Adrenal gland (tissue), 5 donors: Measurements from ENCODE around the gene ZNF683.

Source experiments
- POLR2A ChIP-seq, 2 donors: fragments of 450-650 bp; IDR thresholded peaks; one replicate each; pipeline ENCODE4 v1.6.1; 2017; ENCODE audit warnings: antibody characterized with exemption in 2 of 2, mild to moderate bottlenecking in 2 of 2, moderate library complexity in 1 of 2
- TF ChIP-seq, protein P1 (sequence below), 6 experiments: fragments of 450-650 bp in 4 of 6; fragments of 200-600 bp in 2 of 6; sonication (generic) in 1 of 6; IDR thresholded peaks; 1 replicate in 5 of 6; 2 replicates in 1 of 6; pipeline versions ENCODE4 v1.5.1 to v1.8.0; 2016 to 2021; ENCODE audit warnings: antibody characterized with exemption in 6 of 6, mild to moderate bottlenecking in 2 of 6, moderate library complexity in 1 of 6
- donor health status: DM: no; HTN: no; CAD: no.

DNA sequence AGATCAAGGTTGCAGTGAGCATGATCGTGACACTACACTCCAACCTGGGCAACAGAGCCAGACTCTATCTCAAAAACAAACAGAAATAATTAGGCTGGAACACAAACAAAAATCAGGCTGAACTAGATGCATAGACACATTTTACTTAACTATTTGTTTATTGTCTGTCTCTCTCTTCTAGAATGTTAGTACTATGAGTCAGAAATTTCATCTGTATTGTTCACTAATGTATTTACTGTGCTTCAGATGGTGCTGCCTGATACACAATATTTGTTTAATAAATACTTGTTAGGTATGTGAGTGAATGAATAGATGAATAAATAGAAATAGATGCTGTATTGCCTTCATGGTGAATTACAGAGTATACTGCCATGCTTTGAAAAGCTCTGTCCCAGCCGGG, 32.1 kb upstream of the ZNF683 start:
- no peak for TF ChIP-seq POLR2A (IDR thresholded peaks at IDR 0.05)
- TF ChIP-seq, protein P1, sequence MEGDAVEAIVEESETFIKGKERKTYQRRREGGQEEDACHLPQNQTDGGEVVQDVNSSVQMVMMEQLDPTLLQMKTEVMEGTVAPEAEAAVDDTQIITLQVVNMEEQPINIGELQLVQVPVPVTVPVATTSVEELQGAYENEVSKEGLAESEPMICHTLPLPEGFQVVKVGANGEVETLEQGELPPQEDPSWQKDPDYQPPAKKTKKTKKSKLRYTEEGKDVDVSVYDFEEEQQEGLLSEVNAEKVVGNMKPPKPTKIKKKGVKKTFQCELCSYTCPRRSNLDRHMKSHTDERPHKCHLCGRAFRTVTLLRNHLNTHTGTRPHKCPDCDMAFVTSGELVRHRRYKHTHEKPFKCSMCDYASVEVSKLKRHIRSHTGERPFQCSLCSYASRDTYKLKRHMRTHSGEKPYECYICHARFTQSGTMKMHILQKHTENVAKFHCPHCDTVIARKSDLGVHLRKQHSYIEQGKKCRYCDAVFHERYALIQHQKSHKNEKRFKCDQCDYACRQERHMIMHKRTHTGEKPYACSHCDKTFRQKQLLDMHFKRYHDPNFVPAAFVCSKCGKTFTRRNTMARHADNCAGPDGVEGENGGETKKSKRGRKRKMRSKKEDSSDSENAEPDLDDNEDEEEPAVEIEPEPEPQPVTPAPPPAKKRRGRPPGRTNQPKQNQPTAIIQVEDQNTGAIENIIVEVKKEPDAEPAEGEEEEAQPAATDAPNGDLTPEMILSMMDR (IDR thresholded peaks at IDR 0.05), result no peak
